Central memory CD8-positive, alpha-beta T cell (primary cell): ENCODE data around the gene ZNF500.

Experiments used
- ATAC-seq: fragments of 150-1000 bp; cut with Tn5 transposase; replicated peaks from 2 replicates; pipeline ENCODE4 v1.10.0; 2022; ENCODE audit warnings: mild to moderate bottlenecking, moderate FRiP score, moderate number of reproducible peaks; ENCODE audit not compliant: poor library complexity, severe bottlenecking; ENCODE audit errors: extremely low read depth
- DNase-seq, 2 donors: peaks; one replicate each; pipeline ENCODE4 v3.0.0; 2021; ENCODE audit warnings: low spot score in 2 of 2
- H3K27ac Mint-ChIP-seq: one replicate; pipeline ENCODE4 v1.8.0; 2022; ENCODE audit warnings: low read depth, mild to moderate bottlenecking, moderate library complexity, mixed read lengths
- H3K27me3 Mint-ChIP-seq: one replicate; pipeline ENCODE4 v1.8.0; 2022; ENCODE audit warnings: mixed read lengths
- H3K36me3 Mint-ChIP-seq: one replicate; pipeline ENCODE4 v1.8.0; 2022; ENCODE audit warnings: mild to moderate bottlenecking, moderate library complexity, mixed read lengths; ENCODE audit not compliant: insufficient read depth
- H3K4me1 Mint-ChIP-seq: one replicate; pipeline ENCODE4 v1.8.0; 2022; ENCODE audit warnings: mixed read lengths
- H3K4me3 Mint-ChIP-seq: one replicate; pipeline ENCODE4 v1.8.0; 2022; ENCODE audit warnings: mild to moderate bottlenecking, moderate library complexity, mixed read lengths
- H3K9me3 Mint-ChIP-seq: one replicate; pipeline ENCODE4 v1.8.0; 2022; ENCODE audit warnings: mixed read lengths

Gene ZNF500

DNA sequence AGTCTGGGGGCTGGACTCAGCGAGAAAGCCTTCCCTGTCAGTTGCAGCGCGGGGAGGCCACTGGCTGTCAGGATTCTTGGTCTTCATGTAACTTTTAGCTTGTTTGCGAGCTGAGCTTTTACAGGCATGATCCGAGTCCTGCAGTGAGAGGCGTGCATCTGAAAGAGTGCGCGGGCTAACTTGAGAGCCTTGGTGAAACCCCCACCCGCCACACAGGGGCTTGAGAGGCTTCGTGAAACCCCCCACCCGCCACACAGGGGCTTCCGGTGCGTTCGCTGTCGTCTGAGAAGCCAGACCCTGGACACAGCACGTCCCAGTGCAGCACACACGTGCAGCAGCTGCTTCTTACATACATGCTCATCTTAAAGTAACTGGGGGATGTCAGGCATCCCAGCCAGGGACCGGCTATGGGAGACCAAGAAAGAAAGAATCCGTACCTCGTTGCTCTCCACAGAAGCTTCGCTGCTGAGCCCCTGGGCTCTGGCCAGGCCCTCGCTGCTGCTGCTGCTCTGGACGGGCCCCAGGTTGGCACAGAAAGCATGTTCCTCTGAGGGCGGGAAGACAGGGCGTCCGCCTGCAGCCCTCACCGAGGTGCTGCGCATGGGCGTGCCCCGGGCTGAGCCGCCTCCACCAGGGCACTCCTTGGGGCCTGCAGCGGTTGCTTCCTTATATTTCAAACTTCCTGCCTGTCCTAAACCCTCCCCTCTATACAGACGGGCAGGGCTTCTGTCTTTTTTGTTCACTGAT is 65.8 kb downstream of the ZNF500 start:
- no peaks in the 10 kb centered on the region for H3K9me3 Mint-ChIP-seq
- H3K4me3 Mint-ChIP-seq = no peak overlapping the region
- no peak for ATAC-seq
- no peaks in the 10 kb centered on the region for H3K27me3 Mint-ChIP-seq
- peaks cover 37% of the 10 kb centered on the region for H3K36me3 Mint-ChIP-seq
- H3K4me1 Mint-ChIP-seq = no peaks in the 10 kb centered on the region
- DNase-seq = no peak
- H3K27ac Mint-ChIP-seq = no peak overlapping the region

DNA sequence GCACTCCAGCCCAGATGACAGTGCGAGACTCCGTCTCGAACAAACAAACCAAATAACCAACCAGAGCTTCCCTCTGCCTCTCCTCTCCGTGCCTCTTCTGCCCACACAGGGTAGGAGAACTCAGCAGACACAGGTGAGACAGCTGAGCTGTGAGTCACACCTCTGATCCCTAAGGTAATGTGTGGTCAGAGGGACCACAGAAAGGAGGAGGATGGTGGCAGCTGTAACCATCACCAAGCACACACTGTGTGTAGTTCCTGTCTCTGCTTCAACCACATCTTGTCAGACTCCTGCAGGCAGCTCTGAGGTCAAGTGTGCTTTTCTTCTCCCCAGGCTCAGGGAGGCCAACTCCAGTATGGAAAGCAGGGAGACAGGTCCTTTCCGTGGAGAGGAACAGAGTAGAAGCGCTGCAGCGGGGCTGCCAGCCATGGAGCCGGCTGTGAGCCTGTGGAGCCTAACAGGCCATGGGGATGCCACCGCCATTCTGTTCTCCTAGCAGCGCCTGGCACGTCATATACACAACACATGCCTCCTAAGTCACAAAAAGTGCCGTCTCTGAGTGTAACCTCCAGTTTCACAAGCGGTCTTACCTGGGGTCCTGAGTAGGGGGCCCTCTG is 66.5 kb downstream of the ZNF500 start:
- peaks cover 2% of the 10 kb centered on the region for H3K4me1 Mint-ChIP-seq
- H3K9me3 Mint-ChIP-seq = no peaks in the 10 kb centered on the region
- H3K36me3 Mint-ChIP-seq = peaks cover 40% of the 10 kb centered on the region
- DNase-seq (no peak), ATAC-seq (peak; percentile 66)
- H3K4me3 Mint-ChIP-seq = no peak overlapping the region
- H3K27ac Mint-ChIP-seq = no peak overlapping the region
- H3K27me3 Mint-ChIP-seq = no peaks in the 10 kb centered on the region

DNA sequence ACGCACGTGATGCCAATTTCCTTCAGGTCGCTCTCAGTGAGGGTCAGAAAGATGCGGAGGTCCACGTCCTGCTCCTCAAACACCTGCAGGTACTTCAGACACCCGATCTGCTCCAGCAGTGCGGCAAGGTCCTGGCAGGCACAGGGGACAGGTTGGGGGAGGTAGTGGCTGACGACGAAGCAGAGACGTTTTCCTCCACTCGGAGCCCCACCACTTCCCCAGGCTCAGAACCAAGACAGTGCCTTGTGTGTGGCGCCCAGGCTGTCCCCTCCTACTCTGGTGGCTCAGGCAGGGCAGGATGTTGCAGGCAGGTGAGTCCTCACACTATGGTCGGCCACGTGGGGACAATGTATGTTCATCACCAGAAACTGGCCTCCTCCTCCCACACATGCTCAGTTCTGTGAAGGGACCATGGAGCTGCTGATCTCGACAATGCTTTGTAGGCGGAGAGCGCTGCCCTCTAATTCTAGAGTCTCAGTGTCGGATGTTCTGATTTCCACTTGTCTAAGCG is 67.9 kb downstream of the ZNF500 start:
- Mint-ChIP-seq H3K9me3 (no peaks in the 10 kb centered on the region), H3K36me3 (peaks cover 48% of the 10 kb centered on the region), H3K4me1 (peaks cover 6% of the 10 kb centered on the region), H3K4me3 (no peak overlapping the region), H3K27me3 (no peaks in the 10 kb centered on the region), H3K27ac (no peak overlapping the region)
- ATAC-seq = no peak
- DNase-seq = no peak

DNA sequence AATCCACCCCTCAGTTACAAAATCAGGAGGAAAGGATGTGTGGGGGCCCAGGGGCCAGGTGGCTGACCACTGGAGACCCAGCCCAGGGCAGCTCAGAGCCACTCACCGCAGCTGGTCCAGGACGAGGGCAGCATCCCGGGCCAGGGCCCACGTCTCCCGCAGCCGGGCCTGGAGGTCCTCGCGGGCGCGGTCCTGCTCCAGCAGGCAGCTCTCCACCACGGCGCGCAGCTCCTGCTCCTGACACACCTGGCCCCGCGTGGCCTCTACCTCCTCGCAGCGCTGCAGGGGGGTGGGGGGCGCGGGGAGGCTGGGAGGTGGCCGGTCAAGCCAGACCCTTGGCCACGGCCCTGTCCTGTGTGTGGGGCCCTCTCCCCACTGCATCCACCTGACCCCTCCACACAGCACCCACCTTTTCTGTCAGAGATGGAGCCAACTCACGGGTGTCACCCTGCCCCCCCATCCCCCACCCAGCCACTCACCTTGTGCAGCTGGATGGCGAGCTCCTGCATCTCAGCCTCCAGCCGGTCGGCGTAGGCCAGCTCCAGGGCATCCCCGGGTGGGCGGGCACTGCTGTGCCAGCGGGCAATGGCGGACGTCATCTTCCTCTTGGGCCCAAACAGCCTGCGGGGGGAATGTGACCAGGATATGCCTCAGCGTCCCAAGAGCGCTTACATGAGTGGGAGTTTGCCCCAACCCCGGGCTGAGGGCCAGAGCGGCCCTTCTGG is 68.5 kb downstream of the ZNF500 start:
- DNase-seq = no peak
- no peak overlapping the region for H3K4me3 Mint-ChIP-seq
- H3K36me3 Mint-ChIP-seq = peaks cover 49% of the 10 kb centered on the region
- H3K4me1 Mint-ChIP-seq = peaks cover 6% of the 10 kb centered on the region
- H3K27ac Mint-ChIP-seq = no peak overlapping the region
- no peaks in the 10 kb centered on the region for H3K27me3 Mint-ChIP-seq
- H3K9me3 Mint-ChIP-seq = no peaks in the 10 kb centered on the region
- ATAC-seq = no peak
